H9 (cell line): ENCODE data around the gene CCDC85B. TPM values are rescaled to one million over a fixed set of nuclear protein-coding genes. Genes with fewer than 3 reads are reported as not detected.

Source experiments
- DNase-seq: peaks from one replicate; pipeline ENCODE4 v3.0.0-alpha.2; 2017
- H2AFZ ChIP-seq: one replicate; pipeline ENCODE4 v1.6.1; 2013; ENCODE audit warnings: mild to moderate bottlenecking, low read length, control low read depth, moderate library complexity
- H2AK5ac ChIP-seq: 2 replicates; pipeline ENCODE4 v1.6.1; 2013; ENCODE audit warnings: low read length, control low read depth, mixed read lengths; ENCODE audit not compliant: insufficient read length
- H2BK120ac ChIP-seq: one replicate; pipeline ENCODE4 v1.6.1; 2013; ENCODE audit warnings: low read depth, mild to moderate bottlenecking, low read length, control low read depth, inconsistent platforms; ENCODE audit not compliant: poor library complexity, severe bottlenecking
- H2BK12ac ChIP-seq: 2 replicates; pipeline ENCODE4 v1.6.1; 2013; ENCODE audit warnings: low read length, control low read depth, mixed read lengths, low read depth; ENCODE audit not compliant: insufficient read length
- H2BK15ac ChIP-seq: 2 replicates; pipeline ENCODE4 v1.6.1; 2013; ENCODE audit warnings: low read depth, low read length, control low read depth
- H2BK20ac ChIP-seq: one replicate; pipeline ENCODE4 v1.6.1; 2013; ENCODE audit warnings: low read depth, mild to moderate bottlenecking, low read length, control low read depth, inconsistent platforms; ENCODE audit not compliant: poor library complexity, severe bottlenecking
- H2BK5ac ChIP-seq: 2 replicates; pipeline ENCODE4 v1.6.1; 2013; ENCODE audit warnings: low read length, control low read depth, mixed read lengths; ENCODE audit not compliant: insufficient read length
- H3K14ac ChIP-seq: 2 replicates; pipeline ENCODE4 v1.6.1; 2013; ENCODE audit warnings: low read length, control low read depth; ENCODE audit not compliant: insufficient read depth
- H3K18ac ChIP-seq: 2 replicates; pipeline ENCODE4 v1.6.1; 2013; ENCODE audit warnings: low read depth, mild to moderate bottlenecking, mixed read lengths, low read length, control low read depth; ENCODE audit not compliant: insufficient read length
- H3K23ac ChIP-seq: 2 replicates; pipeline ENCODE4 v1.6.1; 2013; ENCODE audit warnings: low read length, control low read depth, mixed read lengths, low read depth; ENCODE audit not compliant: insufficient read length
- H3K23me2 ChIP-seq: 2 replicates; pipeline ENCODE4 v1.6.1; 2013; ENCODE audit warnings: low read depth, mild to moderate bottlenecking, mixed read lengths, low read length, control low read depth; ENCODE audit not compliant: insufficient read length, poor library complexity, severe bottlenecking
- H3K27ac ChIP-seq: 2 replicates; pipeline ENCODE4 v1.5.1; 2013; ENCODE audit warnings: low read length, control low read depth, mixed read lengths, low read depth; ENCODE audit not compliant: insufficient read length
- H3K27me3 ChIP-seq: 2 replicates; pipeline ENCODE4 v1.6.1; 2013; ENCODE audit warnings: low read length, control low read depth, inconsistent platforms; ENCODE audit not compliant: insufficient read depth
- H3K4ac ChIP-seq: 2 replicates; pipeline ENCODE4 v1.6.1; 2013; ENCODE audit warnings: low read depth, mild to moderate bottlenecking, control low read depth, inconsistent platforms, low read length, moderate library complexity
- H3K4me1 ChIP-seq: 2 replicates; pipeline ENCODE4 v1.6.1; 2013; ENCODE audit warnings: low read length, control low read depth, inconsistent platforms; ENCODE audit not compliant: insufficient read depth
- H3K4me2 ChIP-seq: 2 replicates; pipeline ENCODE4 v1.6.1; 2013; ENCODE audit warnings: low read length, control low read depth, mixed read lengths; ENCODE audit not compliant: insufficient read length, insufficient read depth
- H3K56ac ChIP-seq: 2 replicates; pipeline ENCODE4 v1.6.1; 2013; ENCODE audit warnings: low read depth, mild to moderate bottlenecking, mixed read lengths, low read length, control low read depth; ENCODE audit not compliant: insufficient read length
- H3K79me1 ChIP-seq: 2 replicates; pipeline ENCODE4 v1.6.1; 2013; ENCODE audit warnings: low read depth, mild to moderate bottlenecking, moderate library complexity, low read length, control low read depth, inconsistent platforms; ENCODE audit not compliant: insufficient read depth, poor library complexity, severe bottlenecking
- H3K79me2 ChIP-seq: 2 replicates; pipeline ENCODE4 v1.6.1; 2013; ENCODE audit warnings: low read length, control low read depth, inconsistent platforms; ENCODE audit not compliant: insufficient read depth
- H3K9ac ChIP-seq: 2 replicates; pipeline ENCODE4 v1.6.1; 2013; ENCODE audit warnings: low read length, control low read depth, mixed read lengths; ENCODE audit not compliant: insufficient read length; ENCODE audit errors: extremely low read depth
- H3K9me3 ChIP-seq: one replicate; pipeline ENCODE4 v1.6.1; 2013; ENCODE audit warnings: low read depth, low read length, inconsistent platforms; ENCODE audit not compliant: control insufficient read depth
- H3T11ph ChIP-seq: one replicate; pipeline ENCODE4 v1.6.1; 2013; ENCODE audit warnings: mild to moderate bottlenecking, low read length, control low read depth, inconsistent platforms
- H4K20me1 ChIP-seq: one replicate; pipeline ENCODE4 v1.6.1; 2013; ENCODE audit not compliant: control insufficient read depth, insufficient read length, insufficient read depth
- H4K5ac ChIP-seq: 2 replicates; pipeline ENCODE4 v1.6.1; 2013; ENCODE audit warnings: low read depth, mild to moderate bottlenecking, mixed read lengths, low read length, control low read depth; ENCODE audit not compliant: insufficient read length
- H4K8ac ChIP-seq: replicated peaks from 2 replicates; pipeline ENCODE4 v1.6.1; 2013; ENCODE audit warnings: low read length, control low read depth, mixed read lengths, low read depth; ENCODE audit not compliant: insufficient read length
- H4K91ac ChIP-seq: 2 replicates; pipeline ENCODE4 v1.6.1; 2013; ENCODE audit warnings: low read depth, mild to moderate bottlenecking, moderate library complexity, mixed read lengths, low read length, control low read depth; ENCODE audit not compliant: insufficient read length
- H3K27ac Mint-ChIP-seq, 3 experiments: 2 replicates in 2 of 3; 3 replicates in 1 of 3; pipeline ENCODE4 v1.8.0; 2020 to 2021; ENCODE audit warnings: mixed read lengths in 3 of 3, mild to moderate bottlenecking in 1 of 3, moderate library complexity in 1 of 3
- H3K27me3 Mint-ChIP-seq: 2 replicates; pipeline ENCODE4 v1.8.0; 2021; ENCODE audit warnings: low read depth, mild to moderate bottlenecking, moderate library complexity, mixed read lengths
- H3K36me3 Mint-ChIP-seq, 3 experiments: 2 replicates in 2 of 3; 3 replicates in 1 of 3; pipeline ENCODE4 v1.8.0; 2020 to 2021; ENCODE audit warnings: low read depth in 3 of 3, mixed read lengths in 3 of 3; ENCODE audit not compliant: insufficient read depth in 1 of 3
- H3K4me1 Mint-ChIP-seq, 2 experiments: 2 replicates each; pipeline ENCODE4 v1.8.0; 2020; ENCODE audit warnings: mixed read lengths in 2 of 2
- H3K4me3 Mint-ChIP-seq, 2 experiments: 2 replicates in 1 of 2; 3 replicates in 1 of 2; pipeline ENCODE4 v1.8.0; 2020 to 2021; ENCODE audit warnings: mild to moderate bottlenecking in 2 of 2, mixed read lengths in 2 of 2, moderate library complexity in 1 of 2
- H3K9me3 Mint-ChIP-seq, 2 experiments: 2 replicates in 1 of 2; 3 replicates in 1 of 2; pipeline ENCODE4 v1.8.0; 2020; ENCODE audit warnings: mild to moderate bottlenecking in 2 of 2, mixed read lengths in 2 of 2, moderate library complexity in 1 of 2
- CTCF ChIP-seq: fragments of 200-600 bp; sonication (generic); conservative IDR thresholded peaks from 3 replicates; pipeline ENCODE4 v1.8.0; 2021; ENCODE audit warnings: antibody characterized with exemption, mild to moderate bottlenecking
- WGBS: extraction: QIAGEN DNeasy Blood & Tissue Kit; methylation state at CpG from one replicate; pipeline ENCODE4 v1.1.7; 2013; ENCODE audit warnings: missing lambda C conversion rate, low lambda C conversion rate, mixed read lengths; ENCODE audit not compliant: insufficient read length; ENCODE audit errors: extremely low coverage; 5-methylcytosine and 5-hydroxymethylcytosine counted together
- total RNA-seq: library from RNA; stranded (reverse); gene quantifications from 2 replicates; pipeline ENCODE4 v1.2.1, GENCODE V29; 2021

Gene CCDC85B
- total RNA-seq, 1 experiment from 2014 or later, result 23.3 TPM

DNA sequence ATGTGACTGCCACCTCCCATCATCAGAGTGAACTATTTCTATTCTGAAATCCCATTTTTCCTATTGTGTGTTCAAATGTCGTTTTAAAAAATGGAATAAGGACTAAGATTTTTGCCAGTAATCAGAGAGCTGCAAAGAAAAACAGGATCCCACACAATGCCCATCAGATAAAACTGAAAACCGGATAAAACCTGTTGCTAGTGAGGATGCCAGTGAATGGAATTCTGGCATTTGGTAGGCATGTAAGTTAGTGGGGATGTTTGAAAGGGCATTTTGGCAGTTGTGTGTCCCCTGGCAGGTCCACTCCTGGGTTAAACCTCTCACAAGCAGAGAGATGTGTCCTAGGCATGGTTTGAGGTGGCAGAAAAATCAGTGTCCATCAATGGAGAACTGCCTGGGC lies 34.9 kb downstream of the CCDC85B start:
- no peak overlapping the region for H3K18ac ChIP-seq
- TF ChIP-seq CTCF, result no peak
- H3K27ac ChIP-seq, result no peak overlapping the region
- H3K79me2 ChIP-seq, result no peaks in the 10 kb centered on the region
- H2BK120ac ChIP-seq, result no peak overlapping the region
- no peak overlapping the region for H3K4me2 ChIP-seq
- Mint-ChIP-seq H3K27me3 (no peaks in the 10 kb centered on the region), H3K36me3 (peaks cover 1 to 18% (median 18%) of the 10 kb centered on the region in 3 experiments; a peak in 6 of 7 replicates), H3K4me3 (no peak overlapping the region; a peak in 1 of 5 replicates), H3K9me3 (no peaks in the 10 kb centered on the region), H3K27ac (no peak overlapping the region; a peak in 1 of 7 replicates), H3K4me1 (peaks cover 3 to 21% of the 10 kb centered on the region in 2 experiments)
- WGBS, result no CpG with 5 or more reads among the region's 2 CpGs
- no peaks in the 10 kb centered on the region for H3K9me3 ChIP-seq
- H2AK5ac ChIP-seq, result no peak overlapping the region
- H4K8ac ChIP-seq, result no peak overlapping the region
- no peak overlapping the region for H2BK20ac ChIP-seq
- no peak overlapping the region for H3K14ac ChIP-seq
- no peak overlapping the region for H4K91ac ChIP-seq
- H4K5ac ChIP-seq, result no peak overlapping the region
- no peak overlapping the region for H2BK5ac ChIP-seq
- H2BK15ac ChIP-seq, result no peak overlapping the region
- no peaks in the 10 kb centered on the region for H3K23me2 ChIP-seq
- no peaks in the 10 kb centered on the region for H3K27me3 ChIP-seq
- no peak for DNase-seq
- no peaks in the 10 kb centered on the region for H3K79me1 ChIP-seq
- H3K4ac ChIP-seq, result no peak overlapping the region
- H3K4me1 ChIP-seq, result no peaks in the 10 kb centered on the region
- H3K9ac ChIP-seq, result no peak overlapping the region
- no peak overlapping the region for H3K56ac ChIP-seq
- H2BK12ac ChIP-seq, result no peak overlapping the region
- H2AFZ ChIP-seq, result no peak overlapping the region
- H4K20me1 ChIP-seq, result no peaks in the 10 kb centered on the region
- H3T11ph ChIP-seq, result no peak overlapping the region
- no peak overlapping the region for H3K23ac ChIP-seq
